AG09319 (cell line): ENCODE measurements around the gene EPB41L2.

Experiments used
- DNase-seq: peaks from one replicate; pipeline ENCODE4 v3.0.0-alpha.2; 2010; ENCODE audit warnings: low read depth; ENCODE audit errors: extremely low read depth
- CTCF ChIP-seq: IDR thresholded peaks from 2 replicates; pipeline ENCODE4 v1.5.1; 2011; ENCODE audit warnings: low read depth, mild to moderate bottlenecking, inconsistent platforms, low read length, moderate library complexity

Gene EPB41L2

GRCh38 chr6:130981409-130981808 is 81.6 kb downstream of the EPB41L2 start:
- no peak for TF ChIP-seq CTCF
- DNase-seq: no peak

- TF ChIP-seq CTCF: no peak
- no peak for DNase-seq
Measured at GRCh38 chr6:130980310-130981032, 82.6 kb downstream of the EPB41L2 start.

- no peak for TF ChIP-seq CTCF
- no peak for DNase-seq
Measured at GRCh38 chr6:130978660-130979396, 84.2 kb downstream of the EPB41L2 start.

- TF ChIP-seq CTCF: no peak
- no peak for DNase-seq
Measured at GRCh38 chr6:130978180-130978579, 84.9 kb downstream of the EPB41L2 start.

GRCh38 chr6:130975325-130975724 is 87.7 kb downstream of the EPB41L2 start:
- no peak for TF ChIP-seq CTCF
- no peak for DNase-seq

GRCh38 chr6:130973521-130974277 is 89.3 kb downstream of the EPB41L2 start:
- no peak for DNase-seq
- no peak for TF ChIP-seq CTCF

- DNase-seq: no peak
- no peak for TF ChIP-seq CTCF
Measured at GRCh38 chr6:130971504-130971903, 91.5 kb downstream of the EPB41L2 start.
